Measurements from ENCODE around the gene SH3TC1.

Gene SH3TC1

DNA sequence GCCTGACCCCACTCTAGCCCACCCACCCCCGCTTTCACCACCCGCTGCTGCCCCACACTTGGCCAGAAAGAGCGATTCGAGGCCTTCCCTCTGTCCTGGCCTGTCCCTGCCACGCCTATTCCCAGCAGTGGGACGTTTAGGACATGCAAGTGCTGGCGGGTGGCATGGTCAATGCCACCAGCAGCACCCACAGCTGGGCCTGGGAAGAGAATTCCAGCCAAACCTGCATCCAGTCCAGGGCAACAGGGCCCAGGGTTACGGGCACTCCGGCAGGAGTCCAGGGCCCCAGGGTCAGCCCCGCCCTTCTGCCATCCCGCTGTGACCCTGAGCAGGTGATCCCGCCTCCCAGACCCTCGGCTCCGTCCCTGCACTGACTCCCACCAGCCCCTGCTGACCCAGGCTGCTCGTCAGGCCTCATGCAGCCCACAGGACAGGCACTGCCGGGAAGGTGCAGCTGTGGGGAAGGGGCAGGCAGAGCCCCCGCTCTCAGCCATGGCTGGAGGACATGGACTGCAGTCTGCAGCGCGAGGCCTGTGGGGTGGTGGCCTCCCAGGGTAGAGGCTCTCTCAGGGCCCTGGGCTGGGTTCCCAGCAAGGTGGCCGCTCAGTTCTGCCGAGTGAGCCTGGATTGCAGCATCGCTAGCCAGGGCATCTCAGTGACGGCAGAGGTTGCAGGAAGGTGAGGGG, 63.7 kb downstream of the SH3TC1 start:
- TF ChIP-seq, protein P1, sequence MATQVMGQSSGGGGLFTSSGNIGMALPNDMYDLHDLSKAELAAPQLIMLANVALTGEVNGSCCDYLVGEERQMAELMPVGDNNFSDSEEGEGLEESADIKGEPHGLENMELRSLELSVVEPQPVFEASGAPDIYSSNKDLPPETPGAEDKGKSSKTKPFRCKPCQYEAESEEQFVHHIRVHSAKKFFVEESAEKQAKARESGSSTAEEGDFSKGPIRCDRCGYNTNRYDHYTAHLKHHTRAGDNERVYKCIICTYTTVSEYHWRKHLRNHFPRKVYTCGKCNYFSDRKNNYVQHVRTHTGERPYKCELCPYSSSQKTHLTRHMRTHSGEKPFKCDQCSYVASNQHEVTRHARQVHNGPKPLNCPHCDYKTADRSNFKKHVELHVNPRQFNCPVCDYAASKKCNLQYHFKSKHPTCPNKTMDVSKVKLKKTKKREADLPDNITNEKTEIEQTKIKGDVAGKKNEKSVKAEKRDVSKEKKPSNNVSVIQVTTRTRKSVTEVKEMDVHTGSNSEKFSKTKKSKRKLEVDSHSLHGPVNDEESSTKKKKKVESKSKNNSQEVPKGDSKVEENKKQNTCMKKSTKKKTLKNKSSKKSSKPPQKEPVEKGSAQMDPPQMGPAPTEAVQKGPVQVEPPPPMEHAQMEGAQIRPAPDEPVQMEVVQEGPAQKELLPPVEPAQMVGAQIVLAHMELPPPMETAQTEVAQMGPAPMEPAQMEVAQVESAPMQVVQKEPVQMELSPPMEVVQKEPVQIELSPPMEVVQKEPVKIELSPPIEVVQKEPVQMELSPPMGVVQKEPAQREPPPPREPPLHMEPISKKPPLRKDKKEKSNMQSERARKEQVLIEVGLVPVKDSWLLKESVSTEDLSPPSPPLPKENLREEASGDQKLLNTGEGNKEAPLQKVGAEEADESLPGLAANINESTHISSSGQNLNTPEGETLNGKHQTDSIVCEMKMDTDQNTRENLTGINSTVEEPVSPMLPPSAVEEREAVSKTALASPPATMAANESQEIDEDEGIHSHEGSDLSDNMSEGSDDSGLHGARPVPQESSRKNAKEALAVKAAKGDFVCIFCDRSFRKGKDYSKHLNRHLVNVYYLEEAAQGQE (IDR thresholded peaks at IDR 0.05; ENCODE audit: insufficient replicate concordance, low read depth): no peak
- TF ChIP-seq, protein P2, sequence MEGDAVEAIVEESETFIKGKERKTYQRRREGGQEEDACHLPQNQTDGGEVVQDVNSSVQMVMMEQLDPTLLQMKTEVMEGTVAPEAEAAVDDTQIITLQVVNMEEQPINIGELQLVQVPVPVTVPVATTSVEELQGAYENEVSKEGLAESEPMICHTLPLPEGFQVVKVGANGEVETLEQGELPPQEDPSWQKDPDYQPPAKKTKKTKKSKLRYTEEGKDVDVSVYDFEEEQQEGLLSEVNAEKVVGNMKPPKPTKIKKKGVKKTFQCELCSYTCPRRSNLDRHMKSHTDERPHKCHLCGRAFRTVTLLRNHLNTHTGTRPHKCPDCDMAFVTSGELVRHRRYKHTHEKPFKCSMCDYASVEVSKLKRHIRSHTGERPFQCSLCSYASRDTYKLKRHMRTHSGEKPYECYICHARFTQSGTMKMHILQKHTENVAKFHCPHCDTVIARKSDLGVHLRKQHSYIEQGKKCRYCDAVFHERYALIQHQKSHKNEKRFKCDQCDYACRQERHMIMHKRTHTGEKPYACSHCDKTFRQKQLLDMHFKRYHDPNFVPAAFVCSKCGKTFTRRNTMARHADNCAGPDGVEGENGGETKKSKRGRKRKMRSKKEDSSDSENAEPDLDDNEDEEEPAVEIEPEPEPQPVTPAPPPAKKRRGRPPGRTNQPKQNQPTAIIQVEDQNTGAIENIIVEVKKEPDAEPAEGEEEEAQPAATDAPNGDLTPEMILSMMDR (IDR thresholded peaks at IDR 0.05; ENCODE audit: insufficient read depth, low read length): no peak
- DNase-seq (ENCODE audit: low read depth in 1 of 2, low spot score in 1 of 2): no peak
- Histone ChIP-seq H3K4me3 (replicated peaks; ENCODE audit: insufficient read depth, low read length) (no peak overlapping the region), H3K27ac (replicated peaks) (no peak overlapping the region), H3K27me3 (ENCODE audit: insufficient read depth, poor library complexity, severe bottlenecking) (no peaks in the 10 kb centered on the region)

DNA sequence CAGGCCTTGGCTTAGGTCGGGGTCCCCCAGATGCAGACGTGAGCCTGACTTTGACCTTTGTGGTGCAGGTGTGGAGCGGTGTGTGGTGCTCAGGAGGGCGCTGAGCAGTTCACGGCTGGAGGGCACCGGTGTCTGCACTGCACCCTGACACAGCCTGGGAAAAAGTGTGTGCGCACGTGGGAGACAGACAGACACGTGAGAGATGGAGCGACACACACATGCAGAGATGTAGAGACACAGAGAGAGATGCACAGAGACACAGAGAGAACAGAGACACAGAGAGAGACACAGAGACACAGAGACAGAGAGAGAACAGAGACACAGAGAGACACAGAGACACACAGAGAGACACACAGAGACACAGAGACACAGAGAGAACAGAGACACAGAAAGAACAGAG, 64.3 kb downstream of the SH3TC1 start:
- no peak for DNase-seq (ENCODE audit: low read depth in 1 of 2, low spot score in 1 of 2)
- no peak overlapping the region for H3K27ac ChIP-seq (replicated peaks)
- no peak overlapping the region for H3K4me3 ChIP-seq (replicated peaks; ENCODE audit: insufficient read depth, low read length)
- TF ChIP-seq GABPA (IDR thresholded peaks at IDR 0.05; ENCODE audit: low read depth) (no peak), POLR2AphosphoS5 (IDR thresholded peaks at IDR 0.05; ENCODE audit: low read depth) (no peak), SPI1 (IDR thresholded peaks at IDR 0.05; ENCODE audit: borderline replicate concordance, low read depth) (no peak)
- TF ChIP-seq, protein P1 (IDR thresholded peaks at IDR 0.05; ENCODE audit: insufficient replicate concordance, low read depth): no peak
- TF ChIP-seq, protein P2 (IDR thresholded peaks at IDR 0.05; ENCODE audit: insufficient read depth, low read length): no peak
- H3K27me3 ChIP-seq (ENCODE audit: insufficient read depth, poor library complexity, severe bottlenecking): no peaks in the 10 kb centered on the region

DNA sequence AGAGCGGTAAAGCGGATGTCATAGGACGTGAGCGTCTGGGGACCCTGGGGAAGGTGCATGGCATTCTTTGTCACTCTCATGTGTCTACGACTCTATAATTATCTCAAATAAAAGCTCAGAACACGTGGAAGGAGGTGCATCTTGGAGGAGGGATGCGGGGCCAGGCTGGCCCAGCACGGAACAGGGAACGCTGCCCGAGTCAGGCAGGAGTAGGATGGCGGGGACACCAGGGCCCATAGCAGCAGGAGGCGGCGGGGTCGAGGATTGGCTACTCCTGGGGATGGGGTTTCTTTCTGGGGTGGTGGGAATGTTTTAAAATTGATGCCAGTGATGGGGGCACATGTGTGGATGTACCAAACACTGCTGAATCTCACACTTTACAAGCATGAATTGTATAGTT, 65.0 kb downstream of the SH3TC1 start:
- no peak for TF ChIP-seq SPI1 (IDR thresholded peaks at IDR 0.05; ENCODE audit: borderline replicate concordance, low read depth)
- no peak for TF ChIP-seq GABPA (IDR thresholded peaks at IDR 0.05; ENCODE audit: low read depth)
- TF ChIP-seq, protein P2 (IDR thresholded peaks at IDR 0.05; ENCODE audit: insufficient read depth, low read length): no peak
- TF ChIP-seq, protein P1 (IDR thresholded peaks at IDR 0.05; ENCODE audit: insufficient replicate concordance, low read depth): no peak
- no peak for TF ChIP-seq POLR2AphosphoS5 (IDR thresholded peaks at IDR 0.05; ENCODE audit: low read depth)
- no peak for DNase-seq (ENCODE audit: low read depth in 1 of 2, low spot score in 1 of 2)

More for the DNA sequence above, 65.0 kb downstream of the SH3TC1 start:
- Histone ChIP-seq H3K27me3 (ENCODE audit: insufficient read depth, poor library complexity, severe bottlenecking) (peaks cover under 1% of the 10 kb centered on the region), H3K27ac (replicated peaks) (no peak overlapping the region), H3K4me3 (replicated peaks; ENCODE audit: insufficient read depth, low read length) (no peak overlapping the region)
